ENCODE data around the gene CYP24A1. TPM values are rescaled to one million over a fixed set of nuclear protein-coding genes. Genes with fewer than 3 reads are reported as not detected.
A peak's percentile ranks its signal among the peaks of the same experiment; 100 is the strongest.

Gene CYP24A1
- total and polyA plus RNA-seq, 8 donors: 0.64 to 3.4 TPM; not detected in 6

GRCh38 chr20:54207743-54208547 lies 34.2 kb upstream of the CYP24A1 start, which contains the start of gene PFDN4:
TSS of gene PFDN4 (plus strand) at chr20:54208087. CDS start at chr20:54208101, 14 bp downstream.
- peak; percentile 82 to 93 (median 87) for DNase-seq
- Histone ChIP-seq H3K4me3 (peak within 1 kb of the TSS; percentile 89 to 91), H3K36me3 (no peaks in the 10 kb centered on the region), H3K27ac (peak within 1 kb of the TSS; percentile 90 to 96), H3K9me3 (no peaks in the 10 kb centered on the region), H3K27me3 (no peaks in the 10 kb centered on the region), H3K4me1 (peaks cover 15 to 26% of the 10 kb centered on the region in 2 donors)
- TF ChIP-seq CTCF (IDR thresholded peaks at IDR 0.05): peak; percentile 71 to 76
- intact Hi-C loops (cut with DNase I): no loop called here
- peak; percentile 98 for ATAC-seq

- peak overlapping the region; percentile 90 to 96 for H3K27ac ChIP-seq
- H3K4me1 ChIP-seq: peaks cover 12 to 26% of the 10 kb centered on the region in 2 donors
- DNase-seq: no peak
- H3K27me3 ChIP-seq: no peaks in the 10 kb centered on the region
- no peaks in the 10 kb centered on the region for H3K36me3 ChIP-seq
- H3K9me3 ChIP-seq: no peaks in the 10 kb centered on the region
- intact Hi-C loops (cut with DNase I): no loop called here
- no peak for TF ChIP-seq CTCF (IDR thresholded peaks at IDR 0.05)
- no peak for ATAC-seq
- H3K4me3 ChIP-seq: peak overlapping the region; percentile 89 to 91
These were observed 33.4 kb upstream of the CYP24A1 start for GRCh38 chr20:54207053-54207742.

GRCh38 chr20:54205450-54205849 lies 31.7 kb upstream of the CYP24A1 start:
- intact Hi-C loops (cut with DNase I): no loop called here
- no peaks in the 10 kb centered on the region for H3K27me3 ChIP-seq
- peaks cover 12 to 22% of the 10 kb centered on the region in 2 donors for H3K4me1 ChIP-seq
- H3K27ac ChIP-seq: no peak overlapping the region
- H3K4me3 ChIP-seq: no peak overlapping the region
- no peak for TF ChIP-seq CTCF (IDR thresholded peaks at IDR 0.05)
- H3K9me3 ChIP-seq: no peaks in the 10 kb centered on the region
- no peak for DNase-seq
- no peak for ATAC-seq
- no peaks in the 10 kb centered on the region for H3K36me3 ChIP-seq

GRCh38 chr20:54204481-54204880 lies 30.7 kb upstream of the CYP24A1 start:
- TF ChIP-seq CTCF (IDR thresholded peaks at IDR 0.05): no peak
- Histone ChIP-seq H3K4me3 (no peak overlapping the region), H3K9me3 (no peaks in the 10 kb centered on the region), H3K4me1 (peaks cover 12 to 15% of the 10 kb centered on the region in 2 donors), H3K27me3 (no peaks in the 10 kb centered on the region), H3K27ac (no peak overlapping the region), H3K36me3 (no peaks in the 10 kb centered on the region)
- no peak for ATAC-seq
- intact Hi-C loops (cut with DNase I): no loop called here
- no peak for DNase-seq

- no peaks in the 10 kb centered on the region for H3K27me3 ChIP-seq
- no peaks in the 10 kb centered on the region for H3K9me3 ChIP-seq
- H3K4me3 ChIP-seq: no peak overlapping the region
- peaks cover 7 to 11% of the 10 kb centered on the region in 2 donors for H3K4me1 ChIP-seq
- ATAC-seq: no peak
- no peak overlapping the region for H3K27ac ChIP-seq
- no peak for DNase-seq
- no peaks in the 10 kb centered on the region for H3K36me3 ChIP-seq
- TF ChIP-seq CTCF (IDR thresholded peaks at IDR 0.05): no peak
- intact Hi-C loops (cut with DNase I): no loop called here
These were observed 30.3 kb upstream of the CYP24A1 start for GRCh38 chr20:54204063-54204462.
